ENCODE measurements around the gene PDP2.
"Not testable (repeated sequence)": the region's sequence is repeated elsewhere in the genome, so short reads cannot be mapped to it uniquely, and the experiment has no call there.

The PDP2 gene

DNA sequence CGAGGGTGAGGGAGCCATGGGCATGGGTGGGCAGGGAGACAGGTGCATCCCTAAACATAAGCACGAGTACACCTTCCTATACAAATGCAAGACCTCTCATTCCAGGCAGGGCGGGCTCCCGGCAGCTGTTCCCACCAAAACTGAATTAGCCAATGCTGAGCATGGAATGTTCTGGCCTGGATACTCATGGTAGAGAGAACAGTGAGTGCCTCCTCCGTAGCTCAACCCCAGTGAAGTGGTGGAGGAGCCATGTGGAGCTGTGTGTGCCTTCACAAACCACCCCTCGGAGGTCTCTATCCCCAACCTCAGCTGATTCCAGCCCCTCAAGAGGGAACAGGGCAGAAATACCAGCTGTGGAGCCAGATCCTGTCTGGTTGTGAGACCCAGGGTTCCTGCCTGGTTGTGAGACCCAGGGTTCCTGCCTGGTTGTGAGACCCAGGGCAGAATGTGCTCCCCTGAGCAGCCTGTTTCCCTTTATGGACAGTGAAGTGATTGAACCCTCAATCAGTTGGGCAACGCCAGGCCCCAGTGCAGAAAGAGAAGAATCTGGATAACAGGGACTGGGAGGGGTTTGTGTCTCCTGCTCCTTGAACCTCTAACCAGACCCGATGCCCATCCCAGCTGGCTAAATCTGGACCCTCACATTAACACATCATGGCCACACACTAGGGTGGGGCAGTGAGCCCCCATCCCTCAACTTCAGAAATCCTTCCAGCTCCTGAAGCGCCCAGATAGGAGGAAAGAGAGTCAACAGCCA is 40.8 kb downstream of the PDP2 start:
- DNase-seq (ENCODE audit: low spot score) = peak; percentile 10

DNA sequence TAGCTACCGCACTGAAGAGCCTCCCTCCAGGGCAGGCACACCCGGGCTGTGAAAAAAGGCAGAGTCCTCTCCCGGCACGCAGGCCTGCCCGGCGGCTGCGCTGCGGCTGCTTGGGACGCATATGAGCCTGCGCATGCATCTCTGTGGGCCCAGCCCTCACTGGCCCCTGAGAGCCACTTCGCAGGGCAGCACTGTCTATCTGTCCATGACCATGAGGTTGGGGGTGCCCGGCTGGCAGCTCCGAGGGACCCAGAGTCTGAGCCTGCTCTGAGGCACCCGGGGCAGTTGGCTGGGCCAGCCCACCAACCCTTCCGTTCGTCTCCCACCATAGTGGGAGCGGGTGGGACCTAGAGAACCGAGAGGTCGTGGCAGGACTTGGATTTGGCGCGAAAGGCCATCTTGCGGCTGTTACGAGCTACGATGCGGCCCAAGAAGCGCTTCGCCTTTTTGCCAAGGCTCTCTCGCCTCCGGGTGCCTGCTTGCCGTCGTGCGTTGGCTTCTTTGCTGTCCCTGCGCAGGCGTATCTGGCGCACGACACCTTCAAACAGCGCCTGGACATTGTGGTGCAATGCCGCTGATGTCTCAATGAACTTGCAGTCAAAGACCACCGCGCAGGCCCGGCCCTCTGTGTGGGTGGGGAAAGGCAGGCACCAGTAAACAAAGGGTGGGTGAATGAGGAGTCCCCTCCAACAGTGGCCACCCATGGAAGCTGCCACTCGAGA is 41.6 kb downstream of the PDP2 start:
- no peak for DNase-seq (ENCODE audit: low spot score)

DNA sequence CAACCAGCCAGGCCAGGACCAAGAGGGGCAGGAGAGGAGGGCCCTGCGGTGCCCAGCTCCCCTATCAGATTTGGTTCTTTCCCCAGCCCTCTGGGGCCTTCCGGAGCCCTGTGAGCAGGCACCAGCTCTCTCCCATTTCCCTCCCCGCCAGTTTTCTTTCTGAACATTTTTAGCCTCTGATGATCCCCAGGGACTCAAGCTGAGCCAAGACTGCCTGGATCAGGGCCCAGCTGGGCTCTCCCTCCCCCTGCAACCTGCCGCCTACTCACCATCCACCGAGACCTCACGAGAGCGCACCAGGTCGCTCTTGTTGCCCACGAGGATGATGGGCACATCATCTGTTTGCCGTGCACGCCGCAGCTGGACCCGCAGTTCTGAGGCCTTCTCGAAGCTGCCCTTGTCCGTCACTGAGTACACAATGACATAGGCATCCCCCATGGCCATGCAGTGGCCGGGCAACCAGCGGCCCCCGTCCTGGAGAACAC is 43.0 kb downstream of the PDP2 start:
- DNase-seq (ENCODE audit: low spot score) = peak; percentile 35

DNA sequence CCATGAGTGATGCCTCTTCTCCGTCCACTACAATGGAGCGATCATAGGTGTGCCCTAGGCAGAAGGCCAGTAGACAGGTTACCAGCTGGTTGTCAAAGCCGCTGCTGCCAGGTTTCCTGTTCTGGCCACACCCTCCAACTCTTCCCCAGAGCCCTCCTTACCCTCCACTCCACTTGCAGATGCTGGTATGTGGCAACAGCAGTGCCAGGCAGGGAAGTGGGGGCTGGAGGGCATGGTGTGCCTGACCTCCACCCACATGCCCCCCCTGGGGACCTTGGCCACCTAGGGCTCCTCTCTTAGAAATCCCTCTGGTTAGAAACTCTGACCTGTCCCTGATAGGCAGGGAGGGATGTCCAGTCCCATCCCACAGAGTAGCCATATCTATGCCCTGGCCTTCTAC is 43.6 kb downstream of the PDP2 start:
- DNase-seq (ENCODE audit: low spot score) = peak; percentile 32

DNA sequence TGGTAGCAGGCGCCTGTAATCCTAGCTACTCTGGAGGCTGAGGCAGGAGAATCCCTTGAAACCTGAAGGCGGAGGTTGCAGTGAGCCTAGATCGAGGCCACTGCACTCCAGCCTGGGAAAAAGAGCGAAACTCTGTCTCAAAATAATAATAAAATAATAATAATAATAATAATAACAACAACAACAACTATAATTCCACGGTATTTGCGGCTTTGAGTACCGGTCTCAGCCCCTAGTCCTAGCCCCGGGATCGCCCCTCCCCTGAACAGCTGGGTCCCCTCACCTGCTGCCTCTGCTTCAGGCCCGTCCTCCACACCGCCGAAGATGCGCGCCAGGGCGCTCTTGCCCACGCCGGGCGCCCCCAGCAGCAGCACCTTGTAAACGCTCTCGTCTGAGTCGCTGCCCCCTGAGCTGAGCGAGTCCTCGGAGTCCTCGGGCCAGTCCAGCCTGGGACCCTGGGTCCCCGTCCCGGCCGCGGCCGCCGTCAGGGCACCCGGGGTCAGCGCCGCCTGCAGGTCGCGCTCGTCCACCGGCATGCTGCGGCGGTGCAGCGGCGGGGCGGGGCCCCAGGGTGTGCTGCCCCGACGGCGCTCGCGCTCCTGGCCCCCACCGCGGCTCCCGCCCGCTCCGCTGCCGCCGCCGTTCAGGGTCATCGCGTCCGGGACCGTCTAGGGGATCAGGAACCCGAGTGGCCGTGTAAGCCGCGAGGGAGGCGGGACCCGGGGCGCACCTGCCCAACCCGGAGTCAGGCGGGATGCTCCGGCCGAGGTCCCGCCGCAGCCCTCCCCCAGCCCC is 44.4 kb downstream of the PDP2 start:
- peak; percentile 54 for DNase-seq (ENCODE audit: low spot score)

DNA sequence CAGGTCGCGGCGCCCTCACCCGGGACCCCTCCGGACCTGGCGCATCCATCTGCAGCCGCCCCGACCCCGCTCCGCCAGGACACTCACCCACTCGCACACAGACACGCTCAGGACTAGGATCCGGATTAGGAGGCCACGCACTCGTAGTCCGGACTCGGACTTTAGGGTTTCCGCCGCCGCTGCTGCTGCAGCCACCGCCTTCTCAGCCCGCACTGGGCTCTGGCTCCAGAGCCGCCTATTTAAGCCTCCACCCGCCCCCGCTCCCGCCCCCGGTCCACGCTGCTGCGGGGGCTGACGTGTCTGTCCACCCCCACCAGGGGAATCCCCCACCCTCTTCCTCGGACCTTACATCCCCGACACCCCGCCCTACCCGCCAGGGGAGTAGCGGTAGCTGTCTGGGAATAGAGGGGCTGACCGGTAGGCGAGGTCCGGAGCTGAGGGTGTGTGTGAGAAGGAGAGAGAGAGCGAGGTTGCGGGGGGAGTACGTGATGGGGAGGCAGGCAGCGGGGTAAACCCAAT is 45.1 kb downstream of the PDP2 start, which contains the start of gene RRAD:
Gene RRAD (minus strand): TSS at position 214 of the 519 bp plus-strand sequence. CDS start 356 bp downstream, outside the sequence.
- peak; percentile 90 for DNase-seq (ENCODE audit: low spot score)

DNA sequence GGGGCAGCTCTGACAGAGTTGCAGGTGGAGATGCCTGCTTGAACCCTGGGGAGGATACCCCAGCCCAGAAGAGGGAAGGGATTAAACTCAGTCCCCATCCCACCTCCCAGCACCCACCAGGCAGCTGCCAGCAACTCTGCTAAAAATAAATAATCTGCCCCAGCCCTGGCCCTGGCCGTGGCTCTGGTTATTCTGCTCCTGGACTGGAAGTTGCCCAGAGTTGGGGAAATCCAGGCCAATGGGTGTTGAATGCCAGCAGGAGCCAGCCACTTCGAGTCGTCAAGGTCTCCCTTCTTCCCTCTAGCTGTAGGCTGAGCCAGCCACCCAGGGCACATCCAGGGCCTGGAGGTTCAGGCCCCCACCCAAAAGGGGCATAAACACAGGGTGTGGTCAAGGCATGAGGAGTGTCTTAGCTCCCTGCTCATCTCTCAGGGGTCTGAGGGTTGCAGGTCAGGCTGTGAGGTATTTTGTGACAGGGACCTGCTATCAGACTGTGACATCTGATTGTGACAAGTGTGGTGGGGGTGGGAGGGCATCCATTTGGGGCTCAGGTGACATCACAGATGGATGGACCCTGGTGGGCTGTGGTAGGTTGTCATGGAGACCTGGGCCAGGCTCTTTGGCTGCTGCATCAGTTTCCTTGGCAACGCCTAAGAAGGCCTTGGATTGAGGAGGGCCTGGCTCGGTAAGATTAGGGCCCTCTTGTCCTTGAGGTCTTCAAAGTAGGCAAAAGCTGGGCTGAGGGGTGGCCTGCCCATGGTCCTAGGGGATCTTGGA is 46.0 kb downstream of the PDP2 start:
- DNase-seq (ENCODE audit: low spot score) = peak; percentile 46

DNA sequence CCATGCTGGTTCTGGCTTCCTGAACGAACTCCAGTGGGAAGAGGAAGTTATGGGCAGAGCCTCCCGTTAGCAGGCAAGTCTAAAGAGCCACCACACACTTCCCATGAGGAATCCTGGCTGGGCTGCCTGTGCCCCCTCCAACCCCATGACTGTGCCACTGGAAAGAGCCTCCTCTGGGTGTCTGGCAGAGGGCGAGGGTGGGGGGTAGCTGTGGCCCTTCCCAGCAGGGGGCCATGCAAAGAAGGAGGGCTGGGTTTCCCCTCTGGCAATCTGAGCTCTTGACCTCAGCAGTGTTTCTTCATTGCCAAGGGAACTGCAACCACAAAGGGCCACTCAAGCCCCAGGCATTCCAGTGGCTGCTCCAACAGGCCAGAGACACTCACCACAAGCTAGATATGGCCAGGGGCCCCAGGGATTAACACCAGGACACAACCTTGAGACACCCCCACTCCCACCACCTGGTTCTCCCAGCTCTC is 46.7 kb downstream of the PDP2 start:
- peak; percentile 99 for DNase-seq (ENCODE audit: low spot score)

DNA sequence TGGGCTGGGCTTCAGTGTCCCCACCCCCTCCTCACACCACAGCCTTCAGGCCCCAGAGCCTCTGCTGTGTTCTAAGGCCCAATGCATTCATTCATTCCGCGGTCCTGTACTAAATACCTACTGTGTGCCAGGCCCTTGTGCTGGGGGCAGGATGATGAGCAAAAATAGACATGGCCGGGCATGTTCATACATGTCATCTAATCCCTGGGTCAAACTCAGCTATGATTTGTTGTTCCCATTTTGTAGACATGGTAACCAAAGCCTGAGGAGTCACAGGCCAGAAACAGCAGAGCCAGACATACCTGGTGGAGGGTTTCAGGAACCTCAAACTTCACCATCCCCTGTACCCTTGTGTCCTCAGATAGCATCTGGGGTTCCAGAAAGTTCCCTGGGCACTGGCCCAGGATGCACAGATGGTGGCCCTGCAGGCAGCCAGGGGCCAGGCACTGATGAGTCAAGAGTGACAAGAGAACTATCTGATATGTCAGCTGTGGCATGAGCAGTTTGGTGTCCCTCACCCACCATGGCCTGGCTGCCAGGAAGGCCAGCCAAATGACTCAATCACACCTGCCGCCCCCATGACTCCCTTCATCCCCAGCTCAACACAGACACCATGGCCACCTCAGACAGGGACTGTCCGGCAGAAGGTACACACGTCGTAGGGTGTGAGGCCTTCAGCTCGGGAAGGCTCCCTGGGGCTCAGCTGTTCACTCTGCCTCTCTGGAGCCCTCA is 47.8 kb downstream of the PDP2 start:
- peak; percentile 91 for DNase-seq (ENCODE audit: low spot score)

DNA sequence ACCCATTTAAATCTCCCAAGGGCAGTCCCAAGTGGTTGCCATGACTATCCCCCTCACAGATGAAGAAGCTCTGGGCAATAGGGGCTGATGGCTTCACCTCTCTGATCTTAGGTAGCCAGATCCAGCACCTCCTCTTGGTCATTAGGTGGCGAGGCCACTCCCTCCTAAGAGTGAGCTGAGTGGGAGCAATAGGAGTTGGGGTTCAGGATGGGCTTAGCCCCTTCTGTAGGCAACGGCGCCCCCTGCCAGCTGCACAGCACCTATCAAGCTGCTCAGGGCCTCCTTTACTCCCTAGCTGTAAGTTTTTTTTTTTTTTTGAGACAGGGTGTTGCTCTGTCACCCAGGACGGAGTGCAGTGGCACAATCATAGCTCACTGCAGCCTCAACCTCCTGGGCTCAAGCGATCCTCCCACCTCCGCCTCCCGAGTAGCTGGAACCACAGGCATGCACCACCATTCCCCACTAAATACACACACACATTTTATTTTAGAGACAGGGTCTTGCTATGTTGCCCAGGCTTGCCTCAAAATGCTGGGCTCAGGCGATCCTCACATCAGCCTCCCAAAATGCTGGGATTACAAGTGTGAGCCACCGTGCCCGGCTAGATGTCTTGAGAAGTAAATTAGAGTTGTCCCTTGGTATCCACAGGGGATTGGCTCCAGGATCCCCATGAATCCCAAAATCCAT is 48.5 kb downstream of the PDP2 start:
- DNase-seq (ENCODE audit: low spot score) = peak; percentile 46

DNA sequence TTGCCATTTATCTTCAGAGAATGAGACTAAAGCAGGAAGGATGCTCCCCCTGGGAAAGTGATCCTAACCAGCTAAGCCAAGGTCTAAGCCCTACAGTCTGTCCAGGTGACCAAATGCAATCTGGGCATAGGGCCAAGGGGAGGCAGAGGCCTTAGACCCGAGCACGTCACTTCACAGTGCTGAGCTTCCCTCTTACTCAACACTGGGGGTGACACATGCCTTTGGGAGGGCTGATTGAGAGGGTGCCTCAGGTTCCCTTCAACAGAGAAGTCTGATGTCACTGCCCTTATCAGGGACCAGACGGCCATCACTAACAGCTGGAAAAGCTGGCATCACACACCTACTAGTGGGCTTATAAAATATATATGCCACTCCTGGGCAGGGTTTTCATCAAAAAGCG is 49.9 kb downstream of the PDP2 start:
- peak; percentile 97 for DNase-seq (ENCODE audit: low spot score)

DNA sequence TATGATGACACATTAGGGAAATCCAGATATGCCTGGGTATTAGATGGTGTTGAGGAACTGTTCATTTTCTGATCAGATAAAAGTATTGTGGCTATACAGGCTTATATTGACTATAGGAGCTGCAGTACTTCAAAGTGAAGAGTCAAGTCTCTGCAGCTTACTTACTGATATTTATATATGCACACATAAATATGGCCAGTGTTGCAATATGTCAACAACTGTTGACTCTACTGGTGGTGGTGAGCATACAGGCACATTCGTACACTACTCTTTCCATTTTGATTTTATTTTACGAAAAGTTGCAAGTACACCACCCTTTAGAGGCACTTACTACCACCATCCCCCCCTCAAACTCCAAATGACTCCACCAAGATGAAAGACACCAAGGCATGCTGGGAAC is 51.4 kb downstream of the PDP2 start:
- no peak for DNase-seq (ENCODE audit: low spot score)

DNA sequence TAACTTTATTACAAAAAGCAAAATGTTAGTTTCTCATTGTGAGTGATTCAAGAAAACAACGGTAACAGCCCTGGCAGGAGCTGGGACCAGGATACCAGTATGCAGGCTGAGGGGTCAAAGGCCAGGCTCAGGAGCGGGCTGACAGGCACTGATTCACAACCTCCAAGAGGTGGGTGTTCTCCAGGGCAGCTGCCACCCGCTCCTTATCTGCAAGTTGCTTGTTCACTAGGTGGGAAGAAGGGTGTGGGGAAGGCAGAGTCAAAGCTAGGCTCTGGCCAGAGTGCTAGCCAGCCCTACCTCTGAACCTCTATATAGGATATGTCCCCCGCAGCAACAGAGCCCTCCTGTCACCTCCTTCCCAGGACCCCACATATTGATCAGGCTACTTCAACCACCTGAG is 51.8 kb downstream of the PDP2 start:
- no peak for DNase-seq (ENCODE audit: low spot score)

DNA sequence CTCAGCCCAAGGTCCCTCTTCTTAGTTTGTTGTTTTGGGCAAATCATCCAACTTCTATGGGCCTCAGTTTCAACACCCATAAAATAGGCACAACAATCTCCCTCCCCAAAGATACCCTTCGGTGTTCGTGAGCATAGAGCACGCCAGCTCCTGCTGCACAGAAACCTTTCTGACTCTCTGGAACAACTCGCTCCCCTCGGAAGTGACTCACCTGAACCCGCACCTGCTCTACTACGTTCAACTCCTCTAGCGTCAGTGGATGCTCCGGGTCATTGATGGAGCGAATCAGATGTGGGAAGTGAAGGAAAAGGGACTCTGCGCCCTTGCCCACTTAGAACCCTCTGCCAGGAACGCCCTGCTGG is 53.4 kb downstream of the PDP2 start:
- DNase-seq (ENCODE audit: low spot score) = peak; percentile 77

DNA sequence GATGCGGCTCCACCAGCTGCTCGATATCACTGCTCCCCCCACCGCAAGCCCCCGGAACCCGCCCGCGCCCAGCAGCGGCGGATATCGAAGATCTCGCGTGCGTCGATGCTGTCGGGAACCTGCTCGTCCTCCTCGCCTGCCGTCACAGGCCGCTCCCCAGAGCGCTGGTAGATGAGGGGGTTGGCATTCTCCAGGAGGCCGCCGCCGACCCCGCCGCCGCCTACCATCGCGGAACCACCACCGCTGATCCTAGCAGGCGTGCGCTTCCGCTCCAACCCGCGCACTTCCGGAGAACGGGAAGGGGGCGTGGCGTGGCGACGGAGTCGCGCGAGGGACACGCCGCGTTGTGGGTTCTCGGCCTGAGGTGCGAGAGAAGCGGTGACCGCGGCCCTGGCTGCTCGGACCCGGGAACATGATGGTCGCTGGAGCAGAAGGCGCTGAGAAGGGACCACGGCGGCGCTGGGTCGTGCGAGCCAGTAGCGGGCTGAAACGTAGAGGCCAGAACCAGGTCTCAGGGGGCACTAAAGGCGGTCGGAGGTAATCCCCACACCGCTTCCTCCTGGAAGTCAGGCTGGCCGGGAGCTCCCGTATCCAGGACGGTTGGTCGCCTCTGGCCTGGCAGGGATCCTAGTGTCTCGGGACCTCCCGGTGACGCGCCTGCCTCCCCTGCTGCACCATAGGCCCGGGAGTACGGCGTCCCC is 54.0 kb downstream of the PDP2 start, which contains the start of gene CIAO2B:
Gene CIAO2B (minus strand): TSS at position 265 of the 701 bp plus-strand sequence. CDS start 38 bp downstream, at position 227.
- DNase-seq (ENCODE audit: low spot score) = peak; percentile 87

DNA sequence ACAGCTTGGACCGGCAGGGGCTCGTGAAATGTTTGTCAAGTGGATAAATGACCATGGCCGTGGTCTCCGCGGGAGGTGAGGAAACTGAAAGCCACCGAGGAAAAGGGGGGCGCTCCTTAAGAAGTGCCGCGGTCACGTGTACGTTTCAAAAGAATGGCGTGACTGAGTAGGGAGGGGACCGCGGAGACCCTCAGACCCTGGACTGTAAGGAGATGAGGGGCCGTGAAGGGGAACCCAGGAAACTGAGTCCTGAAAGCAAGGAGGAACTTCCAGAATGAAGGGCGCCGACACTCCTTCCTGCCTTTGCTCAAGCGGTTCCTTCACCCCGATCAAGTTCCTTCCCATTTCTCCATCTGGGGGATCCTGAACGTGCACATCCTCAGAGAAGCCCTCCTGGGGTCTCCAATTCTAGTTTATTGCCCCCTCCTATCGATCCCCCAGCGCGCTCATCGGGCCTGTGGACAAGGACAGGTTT is 54.6 kb downstream of the PDP2 start:
- DNase-seq (ENCODE audit: low spot score) = not testable (repeated sequence)

DNA sequence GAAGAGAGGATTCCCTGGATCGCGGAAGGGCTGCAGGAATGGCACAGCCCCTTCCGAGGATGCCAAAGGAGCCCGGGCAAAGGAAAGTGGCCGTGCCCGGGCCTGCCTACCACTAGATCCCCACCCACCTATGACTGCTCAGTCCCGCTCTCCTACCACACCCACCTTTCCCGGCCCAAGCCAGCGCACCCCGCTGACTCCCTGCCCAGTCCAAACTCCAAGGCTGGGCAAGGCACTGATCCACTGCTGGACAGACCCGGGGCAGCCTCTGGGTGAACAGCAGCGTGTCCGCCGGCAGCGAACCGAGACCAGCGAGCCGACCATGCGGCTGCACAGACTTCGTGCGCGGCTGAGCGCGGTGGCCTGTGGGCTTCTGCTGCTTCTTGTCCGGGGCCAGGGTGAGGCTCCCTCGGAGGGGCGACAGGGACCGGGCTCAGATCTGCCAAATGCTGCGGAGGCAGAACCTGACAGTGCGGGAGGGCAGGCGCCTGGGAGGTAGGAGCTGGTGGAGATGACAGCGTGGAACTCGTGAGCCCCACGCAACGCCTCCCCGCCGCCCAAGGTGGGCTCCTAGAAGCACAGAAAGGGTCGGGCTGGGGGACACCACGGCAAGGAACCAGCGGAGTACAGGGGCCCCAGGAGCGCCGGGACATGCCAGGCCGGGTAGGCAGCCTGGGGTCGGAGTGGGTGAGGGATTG is 55.1 kb downstream of the PDP2 start, which contains the start of gene CES2:
Gene CES2 (plus strand): TSS at position 203 of the 698 bp plus-strand sequence. CDS start 120 bp downstream, at position 323.
- peak; percentile 81 for DNase-seq (ENCODE audit: low spot score)

DNA sequence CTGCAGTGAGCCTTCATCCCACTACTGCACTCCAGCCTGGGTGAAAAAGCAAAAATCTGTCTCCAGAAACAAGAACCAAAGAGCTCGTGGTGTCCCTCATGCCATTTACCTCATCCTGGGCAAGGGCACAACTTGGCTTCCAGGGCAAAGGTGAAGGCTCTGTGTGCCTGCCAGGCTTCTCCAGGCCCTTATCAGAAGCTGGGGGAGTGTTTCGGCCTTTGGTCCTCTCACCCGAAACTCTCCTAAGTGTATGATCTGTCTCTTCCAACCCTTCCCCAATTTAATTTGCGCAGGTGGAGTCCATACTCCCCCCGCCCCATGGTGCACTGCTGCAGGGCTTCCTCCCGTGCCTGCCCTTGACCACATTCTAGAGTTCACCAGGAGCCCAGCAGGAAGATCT is 56.1 kb downstream of the PDP2 start:
- DNase-seq (ENCODE audit: low spot score) = no peak
